GM12878 (cell line): ENCODE results near the gene ATP2B1.
"Not testable (repeated sequence)": the region's sequence is repeated elsewhere in the genome, so short reads cannot be mapped to it uniquely, and the experiment has no call there.

Source experiments
- ASH2L ChIP-seq: fragments of 300-600, 200-600 bp; sonication (generic); IDR thresholded peaks from 2 replicates; pipeline ENCODE4 v1.6.1; 2017; ENCODE audit warnings: low read depth, mild to moderate bottlenecking, borderline replicate concordance
- ATF2 ChIP-seq: IDR thresholded peaks from 2 replicates; pipeline ENCODE4 v1.6.1; 2012; ENCODE audit warnings: low read length, inconsistent platforms
- CTCF ChIP-seq, 3 experiments: IDR thresholded peaks in 2 of 3; conservative IDR thresholded peaks in 1 of 3; 2 replicates each; pipeline ENCODE4 v1.5.1; 2011; ENCODE audit warnings: low read depth in 3 of 3, low read length in 3 of 3, mild to moderate bottlenecking in 3 of 3, control low read depth in 2 of 3, moderate library complexity in 2 of 3, inconsistent platforms in 1 of 3, mixed read lengths in 1 of 3; ENCODE audit not compliant: control insufficient read depth in 2 of 3, insufficient read depth in 1 of 3; ENCODE audit errors: extremely low read depth in 1 of 3
- EED ChIP-seq: sonication (generic); IDR thresholded peaks from 2 replicates; pipeline ENCODE4 v1.6.1; 2016; ENCODE audit warnings: antibody characterized with exemption, low read depth
- GABPA ChIP-seq: IDR thresholded peaks from 2 replicates; pipeline ENCODE4 v1.6.1; 2014; ENCODE audit warnings: antibody characterized with exemption, low read depth, mild to moderate bottlenecking, inconsistent platforms
- GATAD2B ChIP-seq: fragments of 450-650 bp; conservative IDR thresholded peaks from 2 replicates; pipeline ENCODE4 v1.6.1; 2017; ENCODE audit warnings: low read depth, mild to moderate bottlenecking, moderate library complexity
- MXI1 ChIP-seq: fragments of 150-350 bp; IDR thresholded peaks from 2 replicates; pipeline ENCODE4 v1.6.1; 2011; ENCODE audit warnings: low read depth, mild to moderate bottlenecking, inconsistent platforms, low read length, improper control_type of control experiment
- MYC ChIP-seq: IDR thresholded peaks from 2 replicates; pipeline ENCODE4 v1.6.1; 2011; ENCODE audit warnings: mild to moderate bottlenecking, low read length, moderate library complexity, inconsistent platforms; ENCODE audit not compliant: insufficient read depth, insufficient replicate concordance, insufficient read length, severe bottlenecking
- TAF1 ChIP-seq: IDR thresholded peaks from 2 replicates; pipeline ENCODE4 v1.6.1; 2011; ENCODE audit warnings: mild to moderate bottlenecking, low read depth, low read length, borderline replicate concordance
- TCF7 ChIP-seq: IDR thresholded peaks from 2 replicates; pipeline ENCODE4 v1.6.1; 2014; ENCODE audit warnings: antibody characterized with exemption, borderline replicate concordance

- not testable (repeated sequence) for TF ChIP-seq TAF1; GATAD2B; CTCF (IDR thresholded peaks at IDR 0.05 in 2 of 3, conservative IDR thresholded peaks at IDR 0.05 in 1 of 3; ENCODE audit: control insufficient read depth in 2 of 3, extremely low read depth in 1 of 3, insufficient read depth in 1 of 3, low read depth in 3 of 3, low read length in 3 of 3); EED; ATF2; ASH2L; MXI1; MYC; GABPA; TCF7
Measured at GRCh38 chr12:89697728-89698127, 10.9 kb downstream of the ATP2B1 start.
